Fibroblast of skin of right biceps (primary cell): ENCODE data around the gene SBNO2.
A peak's percentile ranks its signal among the peaks of the same experiment; 100 is the strongest.

Experiments
- DNase-seq: peaks from one replicate; pipeline ENCODE4 v3.0.0-alpha.2; 2013

SBNO2 gene

DNA sequence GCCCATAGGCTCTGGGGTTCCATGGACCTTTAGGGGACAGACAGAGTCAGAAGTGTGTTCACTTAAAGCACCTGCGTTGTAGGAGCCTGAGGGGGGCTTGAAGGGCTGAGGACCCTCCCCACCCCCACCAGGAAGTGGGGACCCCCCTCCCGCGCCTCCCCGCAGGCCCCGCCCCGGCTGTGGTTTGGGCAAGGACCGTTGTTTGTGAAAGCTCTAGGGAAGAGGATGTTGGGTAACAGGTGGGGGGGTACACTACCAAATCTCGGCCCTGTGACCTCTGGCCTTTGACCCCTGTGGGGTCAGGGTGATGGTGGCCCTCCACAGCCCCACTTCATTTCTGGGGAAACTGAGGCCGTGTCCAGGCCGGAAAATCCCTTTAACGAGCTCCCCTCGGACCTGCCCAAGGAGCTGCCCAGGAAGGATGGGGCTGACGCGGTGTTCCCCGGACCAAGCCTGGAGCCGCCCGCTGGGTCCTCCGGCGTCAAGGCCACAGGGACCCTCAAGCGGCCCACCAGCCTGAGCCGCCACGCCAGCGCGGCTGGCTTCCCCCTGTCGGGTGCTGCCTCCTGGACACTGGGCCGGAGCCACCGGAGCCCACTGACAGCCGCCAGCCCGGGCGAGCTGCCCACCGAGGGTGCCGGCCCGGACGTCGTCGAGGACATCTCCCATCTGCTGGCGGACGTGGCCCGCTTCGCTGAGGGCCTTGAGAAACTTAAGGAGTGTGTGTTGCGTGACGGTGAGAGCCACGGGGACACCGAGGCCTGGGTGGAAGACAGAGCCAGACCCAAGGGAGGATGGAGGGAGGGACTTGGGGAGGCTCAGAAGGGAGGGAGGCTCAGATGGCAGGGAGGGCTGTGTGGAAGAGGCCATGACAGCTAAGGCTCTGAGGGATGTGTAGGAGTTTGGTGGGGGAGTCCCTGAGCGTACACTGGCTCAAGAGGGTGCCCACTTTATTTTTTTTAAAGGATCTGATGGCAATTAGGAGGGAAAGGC lies 105.8 kb downstream of the SBNO2 start:
- no peak for DNase-seq

DNA sequence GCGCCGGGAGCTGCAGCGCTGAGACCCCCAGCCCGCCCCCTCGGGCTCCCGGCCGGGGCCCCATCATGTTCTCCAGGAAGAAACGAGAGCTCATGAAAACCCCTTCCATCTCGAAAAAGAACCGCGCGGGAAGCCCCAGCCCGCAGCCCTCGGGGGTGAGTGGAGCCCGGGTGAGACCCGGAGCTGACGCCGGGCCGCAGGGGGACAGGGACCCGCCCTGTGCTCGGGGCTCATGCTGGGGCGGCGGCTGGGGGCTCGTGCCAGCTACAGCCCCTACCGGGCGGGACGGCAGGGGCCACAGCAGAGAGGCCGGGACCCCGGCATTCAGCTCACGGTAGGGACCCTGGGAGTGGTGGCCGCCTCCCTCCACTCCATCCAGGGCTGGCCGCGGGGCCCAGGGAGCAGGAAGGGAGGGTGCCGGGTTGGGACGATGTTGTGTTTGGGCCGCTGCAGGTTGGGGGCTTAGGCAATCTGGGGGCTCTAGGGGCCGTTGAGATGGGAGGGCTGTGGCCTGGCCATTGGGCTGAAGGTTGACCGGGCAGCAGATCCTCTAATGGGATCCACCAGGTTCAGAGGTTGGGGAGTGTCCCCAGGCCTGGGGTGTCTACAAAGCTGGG lies 106.6 kb downstream of the SBNO2 start:
- DNase-seq = no peak

DNA sequence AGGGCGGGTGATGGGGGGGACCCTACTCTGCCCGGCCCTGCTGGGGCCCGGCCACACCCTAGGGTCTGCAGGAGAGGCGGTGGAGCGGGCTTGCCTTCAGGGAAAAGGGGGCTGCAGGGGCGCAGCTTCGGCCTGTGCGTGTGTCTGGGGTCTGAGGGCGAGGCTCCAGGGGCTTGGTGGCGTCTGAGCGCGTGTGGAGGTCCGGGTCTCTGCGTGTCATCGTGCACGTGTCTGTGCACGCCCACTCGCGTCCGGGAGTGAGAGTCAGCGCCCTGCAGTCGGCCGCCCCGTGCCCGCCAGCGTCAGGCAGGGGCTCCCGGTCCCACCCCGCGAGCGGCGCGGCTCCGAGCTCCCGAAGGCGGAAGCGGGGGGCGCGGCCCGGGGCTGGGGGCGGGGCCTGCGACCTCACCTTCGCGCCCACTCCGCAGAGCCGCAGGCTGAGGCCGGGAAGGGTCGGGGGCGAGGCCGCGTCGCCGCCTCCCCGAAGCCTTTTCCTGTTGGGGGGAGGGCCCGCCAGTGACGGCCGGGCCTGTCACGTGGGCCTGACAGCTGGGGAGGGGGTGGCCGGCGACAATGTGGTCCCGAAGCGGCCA lies 107.2 kb downstream of the SBNO2 start, which contains the start of gene ARHGAP45:
Gene ARHGAP45, plus strand, starts transcription at position 420 of the 593 bp plus-strand sequence. CDS start 239 bp downstream, outside the sequence.
- no peak for DNase-seq

DNA sequence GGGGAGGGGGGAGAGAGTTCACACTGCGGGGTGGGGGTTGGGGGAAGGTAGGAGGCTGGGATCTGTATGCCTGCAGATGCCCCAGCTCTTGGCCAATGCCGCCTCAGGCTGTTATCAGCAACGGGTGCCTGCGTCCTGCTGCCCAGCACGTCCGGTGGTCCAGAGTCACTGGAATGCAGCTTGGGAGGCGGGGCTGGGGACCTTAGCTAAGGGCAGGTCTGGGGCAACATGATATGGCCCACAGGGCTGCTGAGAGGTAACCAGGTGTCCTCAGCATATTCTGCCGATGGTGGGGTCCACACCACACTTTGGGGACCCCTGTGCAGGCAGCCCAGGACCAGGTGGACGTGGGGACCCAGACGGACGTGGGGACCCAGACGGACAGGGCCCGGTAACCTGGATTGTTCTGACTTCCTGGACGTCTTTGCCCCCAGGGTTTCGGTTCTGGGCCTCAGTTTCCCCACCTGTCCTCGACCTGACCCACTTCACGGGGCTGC lies 107.8 kb downstream of the SBNO2 start:
- no peak for DNase-seq

DNA sequence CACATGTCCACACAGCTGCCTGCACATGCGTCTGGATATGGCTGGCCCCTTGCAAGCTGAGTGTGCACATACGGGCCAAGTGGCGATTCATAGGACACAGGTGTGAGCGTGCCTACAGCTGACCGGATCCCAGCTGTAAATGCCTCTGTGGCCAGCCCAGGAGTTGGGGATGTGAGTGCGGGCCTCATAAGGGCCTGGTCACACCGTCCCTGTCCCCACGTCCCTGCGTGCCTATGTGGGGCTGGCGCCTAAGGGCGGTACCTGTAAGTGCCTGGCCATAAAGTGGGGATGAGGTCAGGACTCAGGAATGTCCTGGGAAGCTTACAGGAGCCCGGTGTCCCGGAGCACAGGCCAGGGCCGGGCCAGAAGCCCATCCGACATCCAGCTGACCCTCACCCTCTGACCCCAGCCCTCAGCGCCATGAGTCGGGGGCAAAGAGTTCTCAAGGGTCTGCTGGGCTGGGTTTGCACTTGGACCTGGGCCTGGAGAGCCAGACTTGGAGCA lies 108.4 kb downstream of the SBNO2 start:
- DNase-seq = no peak

DNA sequence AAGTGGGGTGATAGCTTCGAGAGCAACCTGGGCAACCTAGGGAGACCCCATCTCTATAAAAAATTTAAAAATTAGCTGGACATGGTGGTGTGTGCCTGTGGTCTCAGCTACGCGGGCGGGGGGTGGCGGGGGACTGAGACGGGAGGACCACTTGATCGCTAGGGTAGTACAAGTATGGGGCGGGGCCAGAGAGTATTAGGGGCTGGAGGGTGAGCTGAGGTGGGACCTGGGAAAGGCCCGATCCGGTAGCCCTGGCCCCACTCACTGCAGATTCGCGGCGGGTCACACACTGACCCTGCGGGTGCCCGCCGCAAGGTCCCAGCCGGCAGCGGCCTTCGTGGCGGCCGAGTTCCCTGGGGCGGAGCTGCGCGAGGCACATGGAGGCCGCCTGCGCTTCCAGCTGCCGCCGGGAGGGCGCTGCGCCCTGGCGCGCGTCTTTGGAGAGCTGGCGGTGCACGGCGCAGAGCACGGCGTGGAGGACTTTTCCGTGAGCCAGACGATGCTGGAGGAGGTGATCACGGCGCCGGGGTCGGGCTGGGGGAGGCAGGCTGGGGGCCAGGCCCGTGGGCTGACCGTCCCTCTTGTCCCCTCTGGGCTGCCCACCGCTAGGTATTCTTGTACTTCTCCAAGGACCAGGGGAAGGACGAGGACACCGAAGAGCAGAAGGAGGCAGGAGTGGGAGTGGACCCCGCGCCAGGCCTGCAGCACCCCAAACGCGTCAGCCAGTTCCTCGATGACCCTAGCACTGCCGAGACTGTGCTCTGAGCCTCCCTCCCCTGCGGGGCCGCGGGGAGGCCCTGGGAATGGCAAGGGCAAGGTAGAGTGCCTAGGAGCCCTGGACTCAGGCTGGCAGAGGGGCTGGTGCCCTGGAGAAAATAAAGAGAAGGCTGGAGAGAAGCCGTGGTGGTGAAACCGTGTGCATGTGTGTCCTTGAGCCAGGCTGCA lies 109.1 kb downstream of the SBNO2 start:
- DNase-seq = peak; percentile 58

DNA sequence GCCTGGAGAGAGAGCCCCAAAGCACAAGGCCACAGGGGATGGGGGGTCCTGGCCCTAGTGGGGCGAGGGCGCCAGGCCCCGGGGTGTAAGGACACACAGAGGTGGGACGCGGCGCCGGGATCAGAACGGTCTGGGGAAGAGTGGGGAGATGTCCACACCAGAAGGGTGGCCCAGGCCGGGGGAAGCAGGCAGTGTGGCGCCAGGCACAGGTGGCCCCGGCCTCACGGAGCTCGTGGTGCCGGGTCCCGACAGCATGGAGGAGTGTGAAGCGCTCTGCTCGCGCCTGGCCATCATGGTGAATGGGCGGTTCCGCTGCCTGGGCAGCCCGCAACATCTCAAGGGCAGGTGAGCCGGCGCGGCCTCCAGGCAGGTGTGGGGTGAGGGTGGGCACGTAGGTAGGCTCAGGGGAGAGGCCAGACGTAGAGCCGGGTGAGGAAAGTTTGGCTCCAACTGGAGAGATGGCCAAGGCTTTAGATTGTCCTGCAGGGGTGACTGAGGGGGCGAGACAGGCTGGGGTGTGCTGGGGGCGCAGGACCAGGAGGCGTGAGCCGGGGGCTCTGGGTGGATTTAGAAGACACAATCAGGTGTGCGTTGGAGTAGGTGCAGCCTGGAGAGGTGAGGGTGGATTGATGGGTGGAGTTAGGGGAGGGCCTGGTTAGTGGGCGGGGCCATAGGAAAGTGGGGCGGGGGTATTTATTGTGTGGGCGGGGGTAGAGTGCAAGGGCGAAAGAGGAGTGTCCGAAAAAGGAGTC lies 110.0 kb downstream of the SBNO2 start:
- DNase-seq = no peak

DNA sequence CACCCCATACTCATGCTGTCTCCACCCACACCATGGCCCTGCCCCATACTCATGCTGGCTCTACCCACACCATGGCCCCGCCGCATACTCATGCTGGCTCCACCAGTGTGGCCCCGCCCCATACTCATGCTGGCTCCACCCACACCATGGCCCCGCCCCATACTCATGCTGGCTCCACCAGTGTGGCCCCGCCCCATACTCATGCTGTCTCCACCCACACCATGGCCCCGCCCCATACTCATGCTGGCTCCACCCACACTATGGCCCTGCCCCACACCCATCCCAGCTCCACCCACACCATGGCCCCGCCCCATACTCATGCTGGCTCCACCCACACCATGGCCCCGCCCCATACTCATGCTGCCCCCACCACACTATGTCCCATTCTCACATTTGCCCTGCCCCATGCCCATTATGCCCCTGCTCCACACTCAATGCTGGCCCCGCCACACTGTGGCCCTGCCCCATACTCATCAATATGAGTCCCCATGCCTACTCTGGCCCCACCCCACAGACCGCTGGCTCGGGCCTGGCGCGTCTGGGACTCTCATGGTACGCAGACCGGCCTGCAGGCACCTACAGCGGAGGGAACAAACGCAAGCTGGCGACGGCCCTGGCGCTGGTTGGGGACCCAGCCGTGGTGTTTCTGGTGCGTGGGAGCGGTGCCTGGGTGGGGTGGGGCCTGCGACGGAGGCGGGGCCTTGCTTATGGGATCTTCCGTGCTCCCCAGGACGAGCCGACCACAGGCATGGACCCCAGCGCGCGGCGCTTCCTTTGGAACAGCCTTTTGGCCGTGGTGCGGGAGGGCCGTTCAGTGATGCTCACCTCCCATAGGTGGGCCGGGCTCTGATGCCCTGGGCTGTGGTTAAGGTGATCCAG lies 110.8 kb downstream of the SBNO2 start:
- no peak for DNase-seq

DNA sequence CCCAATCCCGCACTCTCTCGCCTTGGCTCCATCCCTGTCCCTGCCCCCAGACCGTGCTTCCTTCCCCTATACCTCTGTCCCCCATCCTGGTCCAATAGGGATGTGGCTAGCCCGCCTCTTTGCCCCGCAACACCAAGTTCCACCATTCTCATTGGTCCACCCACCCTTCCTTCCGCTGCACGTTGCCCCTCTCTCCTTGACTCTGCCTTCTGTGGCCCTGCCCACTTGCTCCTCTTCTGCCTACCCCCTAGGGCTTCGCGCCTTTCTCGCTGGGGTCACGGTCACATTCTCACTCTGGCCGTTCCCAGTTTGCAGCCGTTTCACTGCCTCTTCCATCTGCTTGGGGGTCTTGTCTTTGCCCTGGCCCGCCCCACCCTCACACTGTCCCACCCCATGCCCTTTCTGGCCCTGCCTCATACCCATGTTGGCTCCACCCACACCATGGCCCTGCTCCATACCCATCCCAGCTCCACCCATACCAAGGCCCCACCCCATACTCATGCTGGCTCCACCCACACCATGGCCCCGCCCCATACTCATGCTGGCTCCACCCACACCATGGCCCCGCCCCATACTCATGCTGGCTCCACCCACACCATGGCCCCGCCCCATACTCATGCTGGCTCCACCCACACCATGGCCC lies 111.6 kb downstream of the SBNO2 start:
- DNase-seq = no peak

DNA sequence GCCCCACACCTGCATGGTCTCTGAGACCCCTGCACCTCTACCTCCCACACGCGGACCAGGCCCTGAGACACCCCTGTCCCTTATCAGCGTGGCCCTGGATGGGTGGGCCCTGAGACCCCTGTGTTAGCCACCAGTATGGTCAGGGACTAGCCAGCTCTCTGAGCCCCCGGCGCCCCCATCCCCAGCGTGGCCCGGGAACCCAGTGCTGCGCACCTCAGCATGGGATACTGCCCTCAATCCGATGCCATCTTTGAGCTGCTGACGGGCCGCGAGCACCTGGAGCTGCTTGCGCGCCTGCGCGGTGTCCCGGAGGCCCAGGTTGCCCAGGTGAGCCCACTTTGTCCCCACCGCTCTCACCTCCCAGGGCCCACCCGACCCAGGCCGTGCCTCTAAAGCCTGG lies 112.1 kb downstream of the SBNO2 start:
- DNase-seq = no peak

DNA sequence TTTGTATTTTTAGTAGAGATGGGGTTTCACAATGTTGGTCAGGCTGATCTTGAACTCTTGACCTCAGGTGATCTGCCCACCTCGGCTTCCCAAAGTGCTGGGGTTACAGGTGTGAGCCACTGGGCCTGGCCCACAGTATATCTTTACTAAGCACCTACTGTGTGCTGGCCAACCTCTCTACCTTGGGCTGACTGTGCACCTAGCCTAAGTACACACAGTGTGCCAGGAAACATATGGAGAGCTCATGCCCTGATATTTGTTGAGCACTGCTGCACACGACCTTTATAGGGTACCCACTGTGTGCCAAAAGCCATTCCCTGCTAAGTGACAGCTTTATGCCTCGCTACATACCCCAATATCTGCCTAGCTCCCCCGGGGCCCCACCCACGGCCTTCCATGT lies 113.4 kb downstream of the SBNO2 start:
- DNase-seq = no peak

DNA sequence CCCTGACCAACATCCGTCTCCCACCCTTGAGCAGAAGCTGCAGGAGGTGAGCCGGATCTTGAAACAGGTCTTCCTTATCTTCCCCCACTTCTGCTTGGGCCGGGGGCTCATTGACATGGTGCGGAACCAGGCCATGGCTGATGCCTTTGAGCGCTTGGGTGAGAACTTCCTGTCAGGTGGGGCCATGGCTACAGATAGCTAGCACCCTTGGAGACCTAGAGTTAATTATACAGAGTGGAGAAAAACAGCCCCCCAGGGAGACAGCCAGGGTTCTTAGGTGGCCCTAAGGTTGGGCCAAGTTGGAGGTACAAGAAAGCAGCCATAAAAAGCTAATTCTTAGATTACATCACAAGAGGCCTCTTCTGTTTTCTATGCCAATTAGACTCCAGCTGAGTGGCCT lies 116.0 kb downstream of the SBNO2 start:
- no peak for DNase-seq
